ENCODE measurements around the gene MAOA. TPM values are rescaled to one million over a fixed set of nuclear protein-coding genes. Genes with fewer than 3 reads are reported as not detected.
"Not testable (repeated sequence)": the region's sequence is repeated elsewhere in the genome, so short reads cannot be mapped to it uniquely, and the experiment has no call there.

Gene MAOA
- 68.9 TPM for total RNA-seq
- long read RNA-seq, full-length matches to known transcripts = 101 of 116 reads
- long read RNA-seq, partial matches to known transcripts = 12 of 116 reads
- long read RNA-seq, other reads (novel, unspliced or antisense) = 3 of 116 reads

GRCh38 chrX:43656005-43656494, at the start of gene MAOA:
MAOA (plus strand) TSS chrX:43656299; CDS start chrX:43656342, 43 bp downstream.
- intact Hi-C loops (cut with DNase I) = loop anchor here (1.0 to 10.0 kb wide), 4 partner anchors 35 to 86 kb away; no protein-coding TSS in a partner anchor
- peak; percentile 82 for DNase-seq (ENCODE audit: low spot score)

DNA sequence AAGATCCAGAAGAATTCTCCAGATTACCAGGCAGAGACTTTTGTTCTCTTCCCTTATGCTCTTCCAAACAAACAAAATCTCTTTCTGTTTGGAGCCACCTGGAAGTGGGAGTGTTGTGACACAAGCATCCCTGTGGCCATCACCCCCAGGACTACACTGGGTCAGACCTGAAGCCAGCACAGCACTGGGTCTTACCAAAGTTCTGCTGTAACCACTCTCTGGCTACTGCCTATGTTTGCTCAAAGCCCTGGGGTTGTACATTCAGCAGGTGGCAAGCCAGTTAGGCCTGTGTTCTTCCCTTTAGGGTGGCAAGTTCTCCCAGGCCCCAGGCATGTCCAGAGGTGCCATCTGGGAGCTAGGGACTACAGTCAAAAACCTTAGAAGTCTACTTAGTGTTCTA, 43.7 kb upstream of the MAOA start:
- intact Hi-C loops (cut with DNase I) = no loop called here
- no peak for DNase-seq (ENCODE audit: low spot score)

DNA sequence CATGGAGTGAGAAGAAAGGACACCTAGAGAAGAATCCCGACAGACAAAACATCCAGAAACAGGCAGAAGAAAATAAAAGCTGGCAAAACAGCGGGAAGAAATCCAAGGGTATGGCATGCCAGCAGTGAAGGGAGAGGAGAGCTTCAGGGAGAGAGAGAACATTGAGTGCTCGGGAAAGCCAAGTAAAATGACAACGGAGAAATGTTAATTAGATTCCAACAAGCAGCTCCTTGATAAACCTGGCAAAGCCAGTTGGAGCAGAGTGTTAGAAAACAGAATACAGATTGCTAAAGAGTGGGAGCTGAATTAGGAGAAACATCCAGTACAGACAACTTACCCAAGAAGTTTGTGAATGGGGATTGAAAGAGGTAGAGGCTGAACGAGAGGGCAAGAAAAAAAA, 40.4 kb upstream of the MAOA start:
- intact Hi-C loops (cut with DNase I) = no loop called here
- no peak for DNase-seq (ENCODE audit: low spot score)

DNA sequence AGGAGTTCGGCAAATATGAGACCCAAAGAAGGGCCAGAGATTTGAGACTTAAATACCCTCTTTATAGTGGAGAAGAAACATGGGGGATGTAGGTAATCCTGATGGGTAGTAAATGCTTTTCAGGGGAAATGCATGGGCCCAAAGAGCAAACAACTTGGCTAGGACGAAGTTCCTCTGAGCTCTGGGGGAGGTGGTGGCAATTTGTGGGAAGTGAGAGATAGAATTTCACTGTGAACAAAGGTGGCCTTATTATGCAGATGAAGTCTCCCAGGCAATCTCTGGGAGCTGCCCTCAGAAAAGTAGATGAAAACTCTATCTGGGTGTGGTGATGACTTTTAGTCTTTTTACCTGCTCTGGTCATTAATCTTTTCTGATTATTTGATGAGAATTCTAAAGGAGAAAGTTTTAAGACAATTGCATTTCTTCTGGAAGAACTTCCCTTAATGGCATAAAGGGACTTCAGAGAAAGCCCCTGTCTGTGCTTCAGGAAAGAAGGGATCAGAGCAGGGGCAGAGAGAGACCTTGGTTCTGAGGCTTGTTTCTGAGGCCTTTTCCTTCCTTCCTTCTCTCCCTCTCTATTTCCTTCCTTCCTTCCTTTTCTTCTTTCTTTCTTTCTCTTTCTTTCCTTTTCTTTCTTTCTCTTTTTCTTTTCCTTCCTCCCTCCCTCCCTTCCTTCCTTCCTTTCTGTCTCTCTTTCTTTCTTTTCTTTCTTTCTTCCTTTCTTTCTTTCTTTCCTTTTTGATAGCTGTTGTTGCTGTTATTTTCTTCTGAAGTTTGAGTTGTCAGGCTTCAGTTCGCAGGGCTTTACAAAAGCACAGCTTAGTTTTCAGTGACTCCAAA, 37.5 kb upstream of the MAOA start:
- intact Hi-C loops (cut with DNase I) = no loop called here
- DNase-seq (ENCODE audit: low spot score) = no peak

- intact Hi-C loops (cut with DNase I); DNase-seq (ENCODE audit: low spot score): not testable (repeated sequence)
These were observed 36.2 kb upstream of the MAOA start for GRCh38 chrX:43619861-43620260.

DNA sequence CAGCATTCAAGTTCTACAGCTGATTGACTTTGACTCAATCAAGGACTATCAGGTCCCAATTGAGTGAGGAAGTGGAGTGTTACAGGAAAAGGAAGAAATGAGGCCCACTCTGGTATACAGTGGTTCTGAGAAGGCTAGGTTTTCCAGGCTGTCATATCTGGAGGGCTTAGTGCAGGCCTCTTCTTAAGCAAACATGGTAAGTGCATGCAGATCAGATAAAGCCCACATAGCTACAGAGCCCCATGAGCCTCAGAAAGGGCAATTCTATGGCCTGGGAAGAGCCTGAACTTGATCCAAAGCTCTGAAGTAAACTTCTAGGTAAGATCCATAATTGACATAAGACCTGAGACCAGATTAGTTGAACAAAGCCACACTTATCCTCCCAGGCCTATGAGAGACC, 29.0 kb upstream of the MAOA start:
- no peak for DNase-seq (ENCODE audit: low spot score)
- intact Hi-C loops (cut with DNase I) = no loop called here

DNA sequence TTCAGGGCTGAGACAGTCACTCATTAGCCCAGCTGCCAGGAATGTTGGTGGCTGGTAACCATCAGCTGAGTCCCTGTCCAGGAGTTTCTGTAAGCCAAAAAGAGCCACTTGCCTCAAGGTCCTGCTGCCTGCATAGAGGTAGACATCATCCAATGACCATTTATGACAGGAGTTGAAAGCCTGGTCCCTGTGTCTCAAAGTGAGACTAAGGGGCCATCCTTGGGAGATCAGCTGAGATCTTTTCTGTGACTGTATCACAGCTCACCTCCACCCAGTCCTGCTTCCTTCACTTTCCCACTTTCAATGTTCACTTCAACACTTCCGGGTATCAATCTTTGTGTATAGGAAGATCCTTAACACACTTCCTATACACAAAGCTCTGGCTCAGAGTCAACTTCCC, 28.4 kb upstream of the MAOA start:
- no peak for DNase-seq (ENCODE audit: low spot score)
- intact Hi-C loops (cut with DNase I) = no loop called here

GRCh38 chrX:43629229-43629628, 26.9 kb upstream of the MAOA start:
- intact Hi-C loops (cut with DNase I) = no loop called here
- no peak for DNase-seq (ENCODE audit: low spot score)

GRCh38 chrX:43631841-43632240, 24.3 kb upstream of the MAOA start:
- no peak for DNase-seq (ENCODE audit: low spot score)
- intact Hi-C loops (cut with DNase I) = no loop called here

DNA sequence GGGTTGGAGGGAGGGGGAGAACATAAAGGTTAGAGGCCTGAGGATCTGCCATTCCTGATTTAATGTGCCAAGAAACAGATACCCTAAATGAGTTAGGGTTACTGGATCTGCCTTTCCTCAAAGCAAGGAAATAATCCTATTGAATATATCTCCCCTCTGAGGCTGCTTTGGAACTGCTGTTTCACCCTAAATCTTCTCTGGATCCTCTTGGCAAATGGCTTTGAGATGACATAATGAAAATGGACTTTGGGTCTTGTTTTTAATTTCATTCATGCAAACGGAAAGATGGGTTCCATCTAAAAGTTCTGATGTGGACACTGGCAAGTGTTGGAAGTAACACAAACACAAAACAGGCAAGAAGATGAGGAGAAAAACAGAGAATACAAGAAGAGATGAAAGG, 23.0 kb upstream of the MAOA start:
- intact Hi-C loops (cut with DNase I) = no loop called here
- DNase-seq (ENCODE audit: low spot score) = no peak

DNA sequence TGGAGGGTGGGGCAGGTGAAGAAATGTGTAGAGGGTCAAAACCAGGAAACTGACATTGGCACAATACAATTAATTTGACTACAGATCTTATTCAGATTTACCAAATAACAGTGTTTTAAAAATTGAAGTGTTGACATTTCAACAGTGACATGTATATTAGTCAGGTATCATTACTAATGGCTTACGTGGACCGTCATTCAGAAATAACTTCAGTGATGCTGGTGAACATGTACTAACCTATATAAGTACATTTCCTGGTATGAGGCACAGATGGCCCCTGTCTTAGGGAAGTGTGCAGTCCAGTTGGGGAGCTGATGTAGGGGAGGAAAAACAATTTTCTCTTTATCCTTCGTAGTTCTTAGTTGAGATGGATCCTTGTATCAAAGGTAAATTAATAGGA, 22.3 kb upstream of the MAOA start:
- intact Hi-C loops (cut with DNase I) = no loop called here
- no peak for DNase-seq (ENCODE audit: low spot score)

DNA sequence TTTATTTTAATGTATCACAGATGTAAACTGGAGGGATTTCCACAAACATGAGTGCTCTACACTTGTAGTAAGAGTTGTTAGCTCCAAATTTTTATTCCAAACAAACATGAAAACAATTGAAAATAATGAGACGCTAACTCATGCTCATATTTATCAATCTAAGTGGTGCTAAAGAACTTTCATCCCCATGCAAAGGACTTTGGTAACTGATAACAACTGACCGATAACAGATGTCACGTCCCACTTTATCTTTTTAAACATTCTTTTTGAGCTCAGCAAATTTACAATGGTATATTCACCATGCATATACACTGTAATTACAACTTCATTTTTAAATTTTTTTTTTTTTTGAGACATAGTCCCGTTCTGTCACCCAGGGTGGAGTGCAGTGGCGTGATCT, 15.6 kb upstream of the MAOA start:
- no peak for DNase-seq (ENCODE audit: low spot score)
- intact Hi-C loops (cut with DNase I) = no loop called here

- intact Hi-C loops (cut with DNase I) = no loop called here
- no peak for DNase-seq (ENCODE audit: low spot score)
These were observed 14.4 kb upstream of the MAOA start for GRCh38 chrX:43641691-43642090.

- no peak for DNase-seq (ENCODE audit: low spot score)
- intact Hi-C loops (cut with DNase I) = no loop called here
These were observed 12.9 kb upstream of the MAOA start for GRCh38 chrX:43643201-43643600.

DNA sequence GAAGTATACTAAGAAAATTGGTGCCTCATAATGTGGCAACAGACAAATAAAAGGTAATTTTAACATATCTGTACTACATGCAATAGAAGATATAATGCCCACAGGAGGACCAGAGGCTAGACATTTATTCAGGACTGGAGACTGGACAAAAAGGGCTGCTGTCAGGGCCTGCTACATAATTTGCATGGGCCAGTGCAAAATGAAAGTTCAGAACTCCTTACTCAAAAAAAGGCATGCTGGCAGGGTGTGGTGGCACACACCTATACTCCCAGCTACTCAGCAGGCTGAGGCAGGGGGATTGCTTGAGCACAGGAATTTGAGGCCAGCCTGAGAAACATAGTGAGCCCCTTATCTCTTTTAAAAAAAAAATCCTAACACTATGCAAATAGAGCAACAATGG, 12.4 kb upstream of the MAOA start:
- intact Hi-C loops (cut with DNase I) = no loop called here
- DNase-seq (ENCODE audit: low spot score) = no peak

- intact Hi-C loops (cut with DNase I) = no loop called here
These were observed 11.9 kb upstream of the MAOA start for GRCh38 chrX:43644124-43644701.

GRCh38 chrX:43646800-43647199, 9.3 kb upstream of the MAOA start:
- intact Hi-C loops (cut with DNase I) = no loop called here

More at GRCh38 chrX:43644124-43644701, 11.9 kb upstream of the MAOA start:
- no peak for DNase-seq (ENCODE audit: low spot score)

GRCh38 chrX:43654431-43655150, 1.5 kb upstream of the MAOA start:
- intact Hi-C loops (cut with DNase I) = loop anchor here (5.0 to 10.0 kb wide), 3 partner anchors 53 to 88 kb away; no protein-coding TSS in a partner anchor
- DNase-seq (ENCODE audit: low spot score) = peak; percentile 96

More at GRCh38 chrX:43646800-43647199, 9.3 kb upstream of the MAOA start:
- no peak for DNase-seq (ENCODE audit: low spot score)

DNA sequence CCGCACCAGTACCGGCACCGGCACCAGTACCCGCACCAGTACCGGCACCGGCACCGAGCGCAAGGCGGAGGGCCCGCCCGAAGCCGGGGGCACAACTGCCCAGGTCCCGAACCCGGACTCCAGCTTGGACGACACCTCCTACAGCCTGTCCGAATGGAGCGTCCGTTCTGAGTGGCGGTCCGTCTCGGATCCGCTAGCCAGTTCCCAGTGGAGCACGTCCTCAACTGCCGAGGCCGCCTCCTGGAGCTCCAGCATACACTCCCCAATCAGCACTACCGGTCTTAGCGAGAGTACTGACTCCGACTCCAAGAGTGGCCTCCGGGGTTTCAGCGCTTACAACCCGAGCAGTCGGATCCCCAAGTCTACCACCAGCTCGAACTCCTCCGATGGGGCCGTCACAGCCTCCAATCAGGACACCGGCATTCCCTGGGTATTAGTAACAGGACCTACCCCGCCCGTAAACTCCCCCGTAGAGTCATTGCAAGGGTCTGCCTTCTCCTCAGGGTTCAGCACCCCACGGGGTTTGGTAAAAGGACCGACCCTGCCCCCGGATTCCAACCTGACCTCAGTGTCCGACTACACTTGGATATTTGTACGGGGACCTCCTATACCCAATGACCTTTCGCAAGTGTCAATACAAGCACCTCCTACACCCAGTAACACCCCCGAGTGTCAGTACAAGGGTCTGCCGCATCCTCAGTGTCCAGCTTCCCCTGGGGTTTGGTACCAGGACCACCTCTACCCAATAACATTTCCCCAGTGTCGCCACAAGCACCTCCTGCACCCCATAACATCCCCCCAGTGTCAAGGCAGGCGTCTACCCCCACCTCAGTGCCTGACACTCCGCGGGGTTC, 721 bp upstream of the MAOA start:
- intact Hi-C loops (cut with DNase I) = loop anchor here (1.0 to 10.0 kb wide), 4 partner anchors 36 to 87 kb away; no protein-coding TSS in a partner anchor
- DNase-seq (ENCODE audit: low spot score) = no peak

All from cardiac septum (tissue), 1 donor.